HepG2 (cell line): Measurements from ENCODE around the gene FHIT. TPM values are rescaled to one million over a fixed set of nuclear protein-coding genes. Genes with fewer than 3 reads are reported as not detected.

Experiments
- ATAC-seq: fragments of 200-7000 bp; cut with Tn5 transposase; 3 replicates; pipeline ENCODE4 v1.9.1; 2020; ENCODE audit warnings: mild to moderate bottlenecking, moderate library complexity
- BruUV-seq: library from RNA; stranded (reverse); fragments of 400-500 nt; replicated peaks from 2 replicates; lab custom pipeline; 2021; lab: Mats Ljungman, UMichigan
- CTCF ChIA-PET: fragments of 300-600 bp; formaldehyde crosslinking; extraction: SDS; loops from one replicate; lab custom pipeline; 2021; ENCODE audit warnings: low total read pairs, inconsistent platforms, low intra/inter-chr PET ratio; lab: Yijun Ruan, JAX
- POLR2A ChIA-PET: fragments of 350-600 bp; sonication (Branson Sonifier 250); formaldehyde crosslinking; loops from one replicate; lab custom pipeline; 2020; ENCODE audit warnings: antibody characterized with exemption, inconsistent platforms; lab: Yijun Ruan, JAX
- DNase-seq: peaks from one replicate; pipeline ENCODE4 v3.0.0-alpha.2; 2015; ENCODE audit warnings: low spot score
- FAIRE-seq: peaks from 3 replicates; lab custom pipeline; 2011; peaks lifted over from hg19 to GRCh38; lab: Jason Lieb, UNC
- H2AFZ ChIP-seq: one replicate; pipeline ENCODE4 v1.6.1; 2011; ENCODE audit warnings: low read length, inconsistent platforms
- H3K27ac ChIP-seq: fragments of 300-600 bp; 3 replicates; pipeline ENCODE4 v1.8.0; 2011; ENCODE audit warnings: mixed run types, mild to moderate bottlenecking, mixed read lengths, low read length, inconsistent platforms; ENCODE audit not compliant: insufficient read depth; ENCODE audit errors: extremely low read length
- H3K27me3 ChIP-seq, 2 experiments: fragments of 200-600 bp in 1 of 2; 2 replicates in 1 of 2; 3 replicates in 1 of 2; pipeline versions ENCODE4 v1.6.0 to v1.8.0; 2011; ENCODE audit warnings: low read length in 2 of 2, mild to moderate bottlenecking in 2 of 2, moderate library complexity in 2 of 2, inconsistent platforms in 1 of 2; ENCODE audit not compliant: insufficient read depth in 2 of 2, control insufficient read depth in 1 of 2
- H3K36me3 ChIP-seq, 2 experiments: fragments of 200-600 bp in 1 of 2; replicated peaks in 1 of 2; 2 replicates in 1 of 2; 3 replicates in 1 of 2; pipeline versions ENCODE4 v1.5.1 to v1.8.0; 2011; ENCODE audit warnings: low read length in 2 of 2, inconsistent platforms in 1 of 2; ENCODE audit not compliant: insufficient read depth in 2 of 2, control insufficient read depth in 1 of 2
- H3K4me1 ChIP-seq: 2 replicates; pipeline ENCODE4 v1.5.1; 2012; ENCODE audit warnings: low read length, inconsistent platforms; ENCODE audit not compliant: insufficient read depth
- H3K4me2 ChIP-seq: 2 replicates; pipeline ENCODE4 v1.6.0; 2011; ENCODE audit warnings: low read depth, low read length, inconsistent platforms
- H3K4me3 ChIP-seq, 3 experiments: fragments of 200-600 bp in 1 of 3; sonication (generic), shearing (Covaris generic) in 1 of 3; replicated peaks in 1 of 3; 2 replicates each; pipeline ENCODE4 v1.5.1; 2011 to 2016; ENCODE audit warnings: low read length in 3 of 3, inconsistent platforms in 2 of 3, low read depth in 2 of 3, mild to moderate bottlenecking in 2 of 3, control low read depth in 1 of 3, mixed read lengths in 1 of 3; ENCODE audit not compliant: insufficient read depth in 1 of 3
- H3K79me2 ChIP-seq: one replicate; pipeline ENCODE4 v1.6.1; 2011; ENCODE audit warnings: low read length, inconsistent platforms; ENCODE audit not compliant: insufficient read depth
- H3K9ac ChIP-seq: 2 replicates; pipeline ENCODE4 v1.6.0; 2011; ENCODE audit warnings: mild to moderate bottlenecking, low read depth, low read length, inconsistent platforms; ENCODE audit not compliant: insufficient read depth
- H3K9me3 ChIP-seq: 2 replicates; pipeline ENCODE4 v1.5.1; 2012; ENCODE audit warnings: mild to moderate bottlenecking, low read length
- H4K20me1 ChIP-seq: 2 replicates; pipeline ENCODE4 v1.6.0; 2011; ENCODE audit warnings: inconsistent platforms, mild to moderate bottlenecking, low read length, moderate library complexity; ENCODE audit not compliant: insufficient read depth
- ARNTL ChIP-seq: sonication (generic); formaldehyde crosslinking; IDR thresholded peaks from 2 replicates; pipeline ENCODE4 v1.4.0; 2020; ENCODE audit warnings: mild to moderate bottlenecking, missing genetic modification reagents
- BHLHE40 ChIP-seq: IDR thresholded peaks from 2 replicates; pipeline ENCODE4 v1.6.1; 2011; ENCODE audit warnings: low read length, improper control_type of control experiment
- EEA1 ChIP-seq: sonication (generic); formaldehyde crosslinking; IDR thresholded peaks from 2 replicates; pipeline ENCODE4 v1.5.1; 2020; ENCODE audit warnings: mild to moderate bottlenecking, missing genetic modification reagents, borderline replicate concordance
- GATAD1 ChIP-seq: IDR thresholded peaks from 2 replicates; pipeline ENCODE4 v1.6.1; 2016; ENCODE audit warnings: missing genetic modification reagents, missing compliant biosample characterization
- GLI4 ChIP-seq: sonication (generic); formaldehyde crosslinking; IDR thresholded peaks from 2 replicates; pipeline ENCODE4 v1.5.1; 2020; ENCODE audit warnings: missing genetic modification reagents, mild to moderate bottlenecking, moderate library complexity, borderline replicate concordance
- IRF2 ChIP-seq: IDR thresholded peaks from 2 replicates; pipeline ENCODE4 v1.6.1; 2018; ENCODE audit warnings: missing genetic modification reagents, missing compliant biosample characterization
- KLF9 ChIP-seq: IDR thresholded peaks from 2 replicates; pipeline ENCODE4 v1.6.1; 2016; ENCODE audit warnings: low read depth
- NR2F2 ChIP-seq: IDR thresholded peaks from 2 replicates; pipeline ENCODE4 v1.6.1; 2012; ENCODE audit warnings: low read depth, inconsistent platforms, borderline replicate concordance
- SRF ChIP-seq: IDR thresholded peaks from 2 replicates; pipeline ENCODE4 v1.6.1; 2011; ENCODE audit warnings: mild to moderate bottlenecking, low read depth, low read length, moderate library complexity
- ZNF12 ChIP-seq: sonication (generic); formaldehyde crosslinking; IDR thresholded peaks from 2 replicates; pipeline ENCODE4 v1.5.0; 2020; ENCODE audit warnings: missing genetic modification reagents
- ZNF367 ChIP-seq: sonication (generic); formaldehyde crosslinking; IDR thresholded peaks from 2 replicates; pipeline ENCODE4 v1.4.0; 2020; ENCODE audit warnings: missing genetic modification reagents, borderline replicate concordance
- ZNF570 ChIP-seq: sonication (generic); formaldehyde crosslinking; IDR thresholded peaks from 2 replicates; pipeline ENCODE4 v1.4.0; 2020; ENCODE audit warnings: mild to moderate bottlenecking, missing genetic modification reagents, borderline replicate concordance
- WGBS: methylation state at CpG from one replicate; pipeline ENCODE4 v1.1.6; 2017; ENCODE audit warnings: low lambda C conversion rate; 5-methylcytosine and 5-hydroxymethylcytosine counted together
- in situ Hi-C: cut with HindIII; loops from 2 replicates; pipeline ENCODE4 v1.10.0; 2017; ENCODE audit warnings: low pct_unique_long_range_greater_than_20kb; ENCODE audit not compliant: extremely low pct_ligation_motif_present
- intact Hi-C: fragments of 100-400 bp; cut with micrococcal nuclease; formaldehyde crosslinking; loops from one replicate; pipeline ENCODE4 v1.10.0; 2022; ENCODE audit not compliant: unreplicated experiment
- polyA plus RNA-seq, 8 experiments: library from polyadenylated mRNA; depleted of rRNA in 3 of 8; stranded (reverse) in 7 of 8; unstranded in 1 of 8; fragments of >200 nt; fragmentation: Illumina TruSeq in 4 of 8; extraction: Trizol in 4 of 8; gene quantifications; 2 replicates each; pipeline versions ENCODE4 v1.2.1 to v1.2.3, GENCODE V29; 2011 to 2016; ENCODE audit warnings: low read depth in 4 of 8, missing spikeins in 1 of 8, mixed read lengths in 1 of 8; ENCODE audit not compliant: insufficient read depth in 1 of 8
- total RNA-seq, 5 experiments: library from RNA; depleted of rRNA; stranded (reverse); fragments of >200 nt; fragmentation: Illumina TruSeq; extraction: Trizol; gene quantifications; 2 replicates each; pipeline ENCODE4 v1.2.3, GENCODE V29; 2016; ENCODE audit warnings: low read depth in 1 of 5
- TF ChIP-seq, protein P1 (sequence below): sonication (generic); formaldehyde crosslinking; IDR thresholded peaks from 2 replicates; pipeline ENCODE4 v1.9.0; 2021; ENCODE audit warnings: mild to moderate bottlenecking, missing genetic modification reagents
- TF ChIP-seq, protein P2 (sequence below): sonication (generic); formaldehyde crosslinking; IDR thresholded peaks from 2 replicates; pipeline ENCODE4 v1.5.1; 2020; ENCODE audit warnings: mild to moderate bottlenecking, missing genetic modification reagents, moderate library complexity
- TF ChIP-seq, protein P3 (sequence below): sonication (generic); formaldehyde crosslinking; IDR thresholded peaks from 2 replicates; pipeline ENCODE4 v1.4.0; 2020; ENCODE audit warnings: low read depth, mild to moderate bottlenecking, missing genetic modification reagents
- TF ChIP-seq, protein P4 (sequence below): sonication (generic); formaldehyde crosslinking; IDR thresholded peaks from 2 replicates; pipeline ENCODE4 v1.8.1; 2023; ENCODE audit warnings: missing genetic modification reagents, mild to moderate bottlenecking, borderline replicate concordance

Gene FHIT
- total and polyA plus RNA-seq, 2 of the 13 experiments (the other 11 are each of a cell fraction or from before 2014, with no cell fraction given): 4.0 to 4.6 TPM

DNA sequence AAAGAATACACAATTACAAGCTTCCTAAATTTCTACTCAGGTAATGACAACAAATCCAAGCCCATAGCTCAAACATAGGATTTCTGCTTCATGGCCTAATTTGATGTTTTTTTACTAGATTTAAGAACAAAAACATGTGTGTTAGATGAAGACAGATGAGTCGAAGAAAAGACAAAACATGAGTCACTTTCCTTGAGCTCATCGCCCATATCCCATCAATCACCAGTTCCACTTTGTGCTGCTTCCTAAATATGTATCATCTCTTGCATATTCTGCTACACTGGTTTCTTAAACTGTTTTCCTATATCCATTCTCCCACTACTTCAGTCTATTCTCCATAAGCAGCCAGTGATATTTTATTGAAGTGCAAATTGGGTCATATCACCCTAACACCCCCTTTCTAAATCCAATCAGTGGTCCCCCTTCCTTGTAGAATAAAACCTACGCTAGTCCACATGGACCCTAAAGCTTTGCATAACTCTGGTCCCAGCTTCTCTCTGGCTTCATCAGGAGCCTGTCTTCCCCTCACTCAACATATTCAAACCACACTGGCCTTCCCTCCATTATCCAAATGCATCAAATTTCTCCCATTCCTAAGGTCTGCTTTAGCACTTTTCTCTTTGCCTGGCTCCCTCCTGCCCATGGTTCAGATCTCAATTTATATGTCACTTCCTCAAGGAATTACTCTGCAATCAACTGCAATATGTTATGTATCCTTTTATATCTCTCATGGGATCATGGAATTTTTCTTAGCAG, 1033.9 kb downstream of the FHIT start:
- Histone ChIP-seq H3K36me3 (no peaks in the 10 kb centered on the region), H3K4me2 (no peak overlapping the region), H4K20me1 (no peaks in the 10 kb centered on the region), H3K4me3 (no peak overlapping the region), H3K9ac (no peak overlapping the region), H3K79me2 (no peaks in the 10 kb centered on the region), H2AFZ (no peak overlapping the region), H3K27ac (no peak overlapping the region), H3K4me1 (no peaks in the 10 kb centered on the region), H3K27me3 (no peaks in the 10 kb centered on the region; a peak in 1 of 5 replicates), H3K9me3 (no peaks in the 10 kb centered on the region)
- DNase-seq: no peak
- no TSS peak for BruUV-seq
- TF ChIP-seq, protein P1, sequence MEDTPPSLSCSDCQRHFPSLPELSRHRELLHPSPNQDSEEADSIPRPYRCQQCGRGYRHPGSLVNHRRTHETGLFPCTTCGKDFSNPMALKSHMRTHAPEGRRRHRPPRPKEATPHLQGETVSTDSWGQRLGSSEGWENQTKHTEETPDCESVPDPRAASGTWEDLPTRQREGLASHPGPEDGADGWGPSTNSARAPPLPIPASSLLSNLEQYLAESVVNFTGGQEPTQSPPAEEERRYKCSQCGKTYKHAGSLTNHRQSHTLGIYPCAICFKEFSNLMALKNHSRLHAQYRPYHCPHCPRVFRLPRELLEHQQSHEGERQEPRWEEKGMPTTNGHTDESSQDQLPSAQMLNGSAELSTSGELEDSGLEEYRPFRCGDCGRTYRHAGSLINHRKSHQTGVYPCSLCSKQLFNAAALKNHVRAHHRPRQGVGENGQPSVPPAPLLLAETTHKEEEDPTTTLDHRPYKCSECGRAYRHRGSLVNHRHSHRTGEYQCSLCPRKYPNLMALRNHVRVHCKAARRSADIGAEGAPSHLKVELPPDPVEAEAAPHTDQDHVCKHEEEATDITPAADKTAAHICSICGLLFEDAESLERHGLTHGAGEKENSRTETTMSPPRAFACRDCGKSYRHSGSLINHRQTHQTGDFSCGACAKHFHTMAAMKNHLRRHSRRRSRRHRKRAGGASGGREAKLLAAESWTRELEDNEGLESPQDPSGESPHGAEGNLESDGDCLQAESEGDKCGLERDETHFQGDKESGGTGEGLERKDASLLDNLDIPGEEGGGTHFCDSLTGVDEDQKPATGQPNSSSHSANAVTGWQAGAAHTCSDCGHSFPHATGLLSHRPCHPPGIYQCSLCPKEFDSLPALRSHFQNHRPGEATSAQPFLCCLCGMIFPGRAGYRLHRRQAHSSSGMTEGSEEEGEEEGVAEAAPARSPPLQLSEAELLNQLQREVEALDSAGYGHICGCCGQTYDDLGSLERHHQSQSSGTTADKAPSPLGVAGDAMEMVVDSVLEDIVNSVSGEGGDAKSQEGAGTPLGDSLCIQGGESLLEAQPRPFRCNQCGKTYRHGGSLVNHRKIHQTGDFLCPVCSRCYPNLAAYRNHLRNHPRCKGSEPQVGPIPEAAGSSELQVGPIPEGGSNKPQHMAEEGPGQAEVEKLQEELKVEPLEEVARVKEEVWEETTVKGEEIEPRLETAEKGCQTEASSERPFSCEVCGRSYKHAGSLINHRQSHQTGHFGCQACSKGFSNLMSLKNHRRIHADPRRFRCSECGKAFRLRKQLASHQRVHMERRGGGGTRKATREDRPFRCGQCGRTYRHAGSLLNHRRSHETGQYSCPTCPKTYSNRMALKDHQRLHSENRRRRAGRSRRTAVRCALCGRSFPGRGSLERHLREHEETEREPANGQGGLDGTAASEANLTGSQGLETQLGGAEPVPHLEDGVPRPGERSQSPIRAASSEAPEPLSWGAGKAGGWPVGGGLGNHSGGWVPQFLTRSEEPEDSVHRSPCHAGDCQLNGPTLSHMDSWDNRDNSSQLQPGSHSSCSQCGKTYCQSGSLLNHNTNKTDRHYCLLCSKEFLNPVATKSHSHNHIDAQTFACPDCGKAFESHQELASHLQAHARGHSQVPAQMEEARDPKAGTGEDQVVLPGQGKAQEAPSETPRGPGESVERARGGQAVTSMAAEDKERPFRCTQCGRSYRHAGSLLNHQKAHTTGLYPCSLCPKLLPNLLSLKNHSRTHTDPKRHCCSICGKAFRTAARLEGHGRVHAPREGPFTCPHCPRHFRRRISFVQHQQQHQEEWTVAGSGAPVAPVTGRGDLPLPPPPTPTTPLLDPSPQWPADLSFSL: no peak
- no peak for TF ChIP-seq IRF2
- no peak for TF ChIP-seq ZNF570 (CRISPR knock-in tag)
- no peak for TF ChIP-seq EEA1 (CRISPR knock-in tag)
- no peak for TF ChIP-seq GLI4 (CRISPR knock-in tag)
- no peak for TF ChIP-seq GATAD1 (CRISPR knock-in tag)
- no peak for TF ChIP-seq NR2F2
- TF ChIP-seq, protein P2, sequence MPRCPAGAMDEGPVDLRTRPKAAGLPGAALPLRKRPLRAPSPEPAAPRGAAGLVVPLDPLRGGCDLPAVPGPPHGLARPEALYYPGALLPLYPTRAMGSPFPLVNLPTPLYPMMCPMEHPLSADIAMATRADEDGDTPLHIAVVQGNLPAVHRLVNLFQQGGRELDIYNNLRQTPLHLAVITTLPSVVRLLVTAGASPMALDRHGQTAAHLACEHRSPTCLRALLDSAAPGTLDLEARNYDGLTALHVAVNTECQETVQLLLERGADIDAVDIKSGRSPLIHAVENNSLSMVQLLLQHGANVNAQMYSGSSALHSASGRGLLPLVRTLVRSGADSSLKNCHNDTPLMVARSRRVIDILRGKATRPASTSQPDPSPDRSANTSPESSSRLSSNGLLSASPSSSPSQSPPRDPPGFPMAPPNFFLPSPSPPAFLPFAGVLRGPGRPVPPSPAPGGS (CRISPR knock-in tag): no peak
- TF ChIP-seq ZNF367 (CRISPR knock-in tag): no peak
- TF ChIP-seq, protein P3, sequence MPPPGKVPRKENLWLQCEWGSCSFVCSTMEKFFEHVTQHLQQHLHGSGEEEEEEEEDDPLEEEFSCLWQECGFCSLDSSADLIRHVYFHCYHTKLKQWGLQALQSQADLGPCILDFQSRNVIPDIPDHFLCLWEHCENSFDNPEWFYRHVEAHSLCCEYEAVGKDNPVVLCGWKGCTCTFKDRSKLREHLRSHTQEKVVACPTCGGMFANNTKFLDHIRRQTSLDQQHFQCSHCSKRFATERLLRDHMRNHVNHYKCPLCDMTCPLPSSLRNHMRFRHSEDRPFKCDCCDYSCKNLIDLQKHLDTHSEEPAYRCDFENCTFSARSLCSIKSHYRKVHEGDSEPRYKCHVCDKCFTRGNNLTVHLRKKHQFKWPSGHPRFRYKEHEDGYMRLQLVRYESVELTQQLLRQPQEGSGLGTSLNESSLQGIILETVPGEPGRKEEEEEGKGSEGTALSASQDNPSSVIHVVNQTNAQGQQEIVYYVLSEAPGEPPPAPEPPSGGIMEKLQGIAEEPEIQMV: no peak
- no peak for TF ChIP-seq BHLHE40
- no peak for TF ChIP-seq KLF9 (CRISPR knock-in tag)
- TF ChIP-seq, protein P4, sequence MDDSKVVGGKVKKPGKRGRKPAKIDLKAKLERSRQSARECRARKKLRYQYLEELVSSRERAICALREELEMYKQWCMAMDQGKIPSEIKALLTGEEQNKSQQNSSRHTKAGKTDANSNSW (CRISPR knock-in tag): no peak
- no peak for TF ChIP-seq SRF
- no peak for TF ChIP-seq ARNTL (CRISPR knock-in tag)
- no peak for TF ChIP-seq ZNF12
- POLR2A ChIA-PET: no interaction called here
- CTCF ChIA-PET: no interaction called here
- intact Hi-C loops (no loop called here), in situ Hi-C loops (no loop called here)
- no peak for FAIRE-seq
- no peak for ATAC-seq
- WGBS: 2% methylated on average over 3 of the region's 3 CpGs
